A673 (cell line): ENCODE results near the gene UGT1A4.

ENCODE experiments used
- CTCF ChIP-seq: fragments of 300-800, 200-600 bp; sonication (generic); conservative IDR thresholded peaks from 2 replicates; pipeline ENCODE4 v1.5.1; 2017; ENCODE audit warnings: low read depth, mild to moderate bottlenecking, antibody characterized with exemption, low read length, moderate library complexity, mixed read lengths
- EZH2 ChIP-seq: fragments of 200-600 bp; sonication (generic); IDR thresholded peaks from 2 replicates; pipeline ENCODE4 v1.6.1; 2017; ENCODE audit warnings: borderline replicate concordance, low read depth, mild to moderate bottlenecking, mixed read lengths, antibody characterized with exemption, low read length; ENCODE audit not compliant: poor library complexity, severe bottlenecking

DNA sequence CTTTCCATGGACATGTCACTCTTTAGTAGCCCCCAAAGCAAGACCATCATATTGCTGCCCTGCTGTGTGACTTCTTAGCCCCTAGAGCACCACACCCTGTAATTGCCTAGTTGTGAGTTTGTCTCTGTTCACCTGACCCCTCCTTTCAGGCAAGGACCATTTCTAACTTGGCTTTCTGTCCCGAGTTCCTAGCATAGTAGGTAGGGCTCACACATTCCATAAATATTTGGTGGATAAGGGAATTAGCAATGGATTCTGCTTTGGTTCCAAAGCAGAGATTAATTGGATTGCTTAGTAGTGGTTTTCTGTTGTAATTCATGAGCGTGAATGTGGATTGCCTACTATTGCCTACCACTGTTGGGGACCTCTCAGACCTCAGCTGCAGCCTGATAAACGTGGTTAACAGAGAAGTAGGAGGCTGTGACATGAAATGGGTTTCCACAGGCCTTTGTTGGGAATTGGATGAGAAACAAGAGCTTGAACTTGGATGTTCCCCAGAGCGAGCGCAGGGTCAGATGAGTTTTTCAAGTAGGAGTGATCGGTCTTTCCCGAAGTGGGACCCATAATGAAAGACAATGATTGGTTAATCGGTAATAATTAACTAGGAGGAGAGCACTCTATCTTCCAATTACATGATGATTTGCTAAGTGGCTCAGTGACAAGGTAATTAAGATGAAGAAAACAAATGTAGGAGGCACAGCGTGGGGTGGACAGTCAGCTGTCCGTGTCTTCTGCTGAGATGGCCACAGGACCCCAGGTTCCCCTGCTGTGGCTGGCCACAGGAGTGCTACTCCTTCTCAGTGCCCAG, 28.1 kb downstream of the UGT1A4 start:
- TF ChIP-seq CTCF: no peak
- TF ChIP-seq EZH2: no peak
